ENCODE data around the gene RASL10B.
A peak's percentile ranks its signal among the peaks of the same experiment; 100 is the strongest.

Gene RASL10B

GRCh38 chr17:35763767-35764122, 32.3 kb downstream of the RASL10B start:
- Histone ChIP-seq H3K4me3 (IDR thresholded peaks at IDR 0.05; ENCODE audit: insufficient read depth, low read depth, low read length) (no peak overlapping the region), H2AFZ (ENCODE audit: low read depth) (peak overlapping the region; percentile 26; the same call in 1 of the 2 replicates)

GRCh38 chr17:35764123-35764991, 32.9 kb downstream of the RASL10B start:
- H3K79me2 ChIP-seq (ENCODE audit: insufficient read depth, low read depth): no peaks in the 10 kb centered on the region
- peaks cover 5% of the 10 kb centered on the region for H3K4me1 ChIP-seq (ENCODE audit: low read depth, poor library complexity, severe bottlenecking)
- peak; percentile 56 for TF ChIP-seq CTCF (conservative IDR thresholded peaks at IDR 0.05; ENCODE audit: low read depth, low read length)
- H4K20me1 ChIP-seq (ENCODE audit: insufficient read depth): no peaks in the 10 kb centered on the region
- H3K27me3 ChIP-seq (ENCODE audit: insufficient read depth, low read depth): no peaks in the 10 kb centered on the region
- no peak overlapping the region for H3K4me3 ChIP-seq (IDR thresholded peaks at IDR 0.05; ENCODE audit: insufficient read depth, low read depth, low read length)
- H3K27ac ChIP-seq: no peak overlapping the region
- H3K36me3 ChIP-seq (ENCODE audit: insufficient read depth): no peaks in the 10 kb centered on the region
- H3K4me2 ChIP-seq: peak overlapping the region; percentile 50
- peak overlapping the region; percentile 32; the same call in 1 of the 2 replicates for H3K9ac ChIP-seq
- peak overlapping the region; percentile 74 for H2AFZ ChIP-seq (ENCODE audit: low read depth)

More at GRCh38 chr17:35763767-35764122, 32.3 kb downstream of the RASL10B start:
- H3K27me3 ChIP-seq (ENCODE audit: insufficient read depth, low read depth): no peaks in the 10 kb centered on the region
- no peaks in the 10 kb centered on the region for H3K36me3 ChIP-seq (ENCODE audit: insufficient read depth)
- TF ChIP-seq CTCF (conservative IDR thresholded peaks at IDR 0.05; ENCODE audit: low read depth, low read length): no peak
- H3K4me2 ChIP-seq: peak overlapping the region; percentile 48; the same call in 1 of the 2 replicates
- peaks cover 5% of the 10 kb centered on the region for H3K4me1 ChIP-seq (ENCODE audit: low read depth, poor library complexity, severe bottlenecking)
- no peak overlapping the region for H3K27ac ChIP-seq
- no peaks in the 10 kb centered on the region for H4K20me1 ChIP-seq (ENCODE audit: insufficient read depth)
- H3K9ac ChIP-seq: no peak overlapping the region
- H3K79me2 ChIP-seq (ENCODE audit: insufficient read depth, low read depth): no peaks in the 10 kb centered on the region

- H3K27me3 ChIP-seq (ENCODE audit: insufficient read depth, low read depth): no peaks in the 10 kb centered on the region
- H3K27ac ChIP-seq: no peak overlapping the region
Measured at GRCh38 chr17:35765086-35765710, 33.8 kb downstream of the RASL10B start.

More at GRCh38 chr17:35765086-35765710, 33.8 kb downstream of the RASL10B start:
- TF ChIP-seq CTCF (conservative IDR thresholded peaks at IDR 0.05; ENCODE audit: low read depth, low read length): no peak
- H3K79me2 ChIP-seq (ENCODE audit: insufficient read depth, low read depth): no peaks in the 10 kb centered on the region
- no peaks in the 10 kb centered on the region for H3K36me3 ChIP-seq (ENCODE audit: insufficient read depth)
- H3K4me1 ChIP-seq (ENCODE audit: low read depth, poor library complexity, severe bottlenecking): peaks cover 5% of the 10 kb centered on the region
- H3K4me2 ChIP-seq: peak overlapping the region; percentile 50
- no peak overlapping the region for H3K4me3 ChIP-seq (IDR thresholded peaks at IDR 0.05; ENCODE audit: insufficient read depth, low read depth, low read length)
- no peaks in the 10 kb centered on the region for H4K20me1 ChIP-seq (ENCODE audit: insufficient read depth)
- no peak overlapping the region for H3K9ac ChIP-seq
- peak overlapping the region; percentile 74 for H2AFZ ChIP-seq (ENCODE audit: low read depth)
